GM12864 (cell line): ENCODE measurements around the gene WDFY4.

ENCODE experiments used
- DNase-seq: peaks from one replicate; pipeline ENCODE4 v3.0.0-alpha.2; 2011; ENCODE audit warnings: low read depth
- H3K4me3 ChIP-seq: 2 replicates; pipeline ENCODE4 v1.5.1; 2011; ENCODE audit warnings: mild to moderate bottlenecking, low read depth, low read length, control low read depth
- TF ChIP-seq, protein P1 (sequence below): IDR thresholded peaks from 2 replicates; pipeline ENCODE4 v1.5.1; 2011; ENCODE audit warnings: low read depth, mild to moderate bottlenecking, moderate library complexity, low read length, control low read depth, inconsistent platforms; ENCODE audit errors: missing control alignments

WDFY4 gene

DNA sequence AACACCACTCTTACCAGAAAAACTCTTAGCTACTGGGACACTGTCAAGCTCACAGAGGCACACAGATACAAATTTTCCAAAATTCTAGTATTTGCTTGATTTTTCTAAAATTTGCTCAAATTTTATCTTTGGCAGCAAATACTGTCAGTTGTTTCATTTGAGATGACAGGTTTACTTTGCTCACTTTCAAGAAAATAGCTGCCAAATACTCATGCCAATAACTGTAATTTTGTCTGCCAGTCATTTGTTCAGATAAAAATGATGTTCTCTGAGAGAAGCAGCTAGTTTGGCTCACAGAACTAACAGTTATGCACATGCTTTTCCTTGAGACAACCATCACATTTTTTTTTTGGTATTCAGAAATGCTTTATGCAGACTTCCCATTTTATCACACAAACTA is 172.2 kb downstream of the WDFY4 start:
- no peak for DNase-seq
- TF ChIP-seq, protein P1, sequence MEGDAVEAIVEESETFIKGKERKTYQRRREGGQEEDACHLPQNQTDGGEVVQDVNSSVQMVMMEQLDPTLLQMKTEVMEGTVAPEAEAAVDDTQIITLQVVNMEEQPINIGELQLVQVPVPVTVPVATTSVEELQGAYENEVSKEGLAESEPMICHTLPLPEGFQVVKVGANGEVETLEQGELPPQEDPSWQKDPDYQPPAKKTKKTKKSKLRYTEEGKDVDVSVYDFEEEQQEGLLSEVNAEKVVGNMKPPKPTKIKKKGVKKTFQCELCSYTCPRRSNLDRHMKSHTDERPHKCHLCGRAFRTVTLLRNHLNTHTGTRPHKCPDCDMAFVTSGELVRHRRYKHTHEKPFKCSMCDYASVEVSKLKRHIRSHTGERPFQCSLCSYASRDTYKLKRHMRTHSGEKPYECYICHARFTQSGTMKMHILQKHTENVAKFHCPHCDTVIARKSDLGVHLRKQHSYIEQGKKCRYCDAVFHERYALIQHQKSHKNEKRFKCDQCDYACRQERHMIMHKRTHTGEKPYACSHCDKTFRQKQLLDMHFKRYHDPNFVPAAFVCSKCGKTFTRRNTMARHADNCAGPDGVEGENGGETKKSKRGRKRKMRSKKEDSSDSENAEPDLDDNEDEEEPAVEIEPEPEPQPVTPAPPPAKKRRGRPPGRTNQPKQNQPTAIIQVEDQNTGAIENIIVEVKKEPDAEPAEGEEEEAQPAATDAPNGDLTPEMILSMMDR, result no peak

DNA sequence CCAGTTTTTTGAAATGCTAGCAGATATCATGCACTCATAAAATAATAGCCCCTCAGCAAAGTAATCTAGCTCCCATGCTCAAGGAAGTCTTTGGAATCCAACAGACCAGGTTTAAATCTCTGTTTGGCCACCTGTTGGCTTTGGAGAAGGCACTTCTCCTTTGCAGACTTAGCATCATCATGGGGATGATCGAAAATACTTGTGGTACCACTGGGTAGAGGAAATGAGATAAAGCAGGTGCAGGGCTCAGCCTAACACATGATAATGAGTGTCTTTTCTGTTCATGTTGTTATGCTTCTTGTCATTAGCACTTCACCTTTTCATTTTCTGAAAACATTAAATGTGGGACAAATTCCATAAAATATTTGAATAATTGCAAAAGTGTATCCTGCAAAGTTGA is 187.6 kb downstream of the WDFY4 start:
- no peak for DNase-seq
- H3K4me3 ChIP-seq, result no peak overlapping the region
- TF ChIP-seq, protein P1, result no peak

More for the DNA sequence above, 172.2 kb downstream of the WDFY4 start:
- H3K4me3 ChIP-seq, result no peak overlapping the region

DNA sequence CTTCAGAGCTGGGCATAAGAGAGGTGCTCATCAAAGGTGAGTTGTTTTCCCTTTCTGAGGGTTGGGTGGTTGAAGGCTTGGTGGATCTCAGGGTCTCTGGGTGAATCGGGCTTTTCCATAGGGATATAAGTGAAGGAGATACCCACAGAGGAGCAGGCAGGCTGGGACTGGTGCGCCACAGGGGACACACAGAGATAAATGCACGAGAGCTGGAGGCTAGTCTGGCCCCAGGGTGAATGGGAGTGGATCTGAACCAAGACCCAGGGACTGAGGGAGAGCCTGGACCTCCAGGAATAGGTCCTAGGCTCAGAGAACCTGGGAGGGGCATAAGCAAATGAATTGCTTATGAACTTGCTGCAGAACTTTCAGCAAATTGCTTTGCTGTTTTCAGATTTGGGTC is 193.4 kb downstream of the WDFY4 start:
- DNase-seq, result no peak
- no peak overlapping the region for H3K4me3 ChIP-seq
- TF ChIP-seq, protein P1, result no peak

DNA sequence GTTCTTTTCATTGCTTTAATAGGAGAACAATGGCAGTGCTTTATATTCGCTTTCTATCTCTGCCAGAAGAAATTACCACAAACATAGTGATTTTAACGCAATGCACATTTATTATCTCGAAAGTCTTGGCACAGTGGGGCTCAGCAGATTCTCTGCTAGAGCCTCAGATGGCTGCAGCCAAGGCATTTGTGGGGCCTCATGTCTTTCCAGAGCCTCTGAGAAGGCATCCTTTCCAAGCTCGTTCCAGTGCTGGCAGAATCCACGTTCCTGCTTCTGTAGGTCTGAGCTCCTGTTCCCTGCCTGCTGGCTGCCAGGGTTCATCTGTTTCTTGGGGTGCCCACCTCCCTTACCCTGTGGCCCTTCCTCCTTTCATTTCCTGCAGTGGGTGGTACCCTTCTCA is 194.8 kb downstream of the WDFY4 start:
- no peak for DNase-seq
- no peak overlapping the region for H3K4me3 ChIP-seq
- TF ChIP-seq, protein P1, result no peak

DNA sequence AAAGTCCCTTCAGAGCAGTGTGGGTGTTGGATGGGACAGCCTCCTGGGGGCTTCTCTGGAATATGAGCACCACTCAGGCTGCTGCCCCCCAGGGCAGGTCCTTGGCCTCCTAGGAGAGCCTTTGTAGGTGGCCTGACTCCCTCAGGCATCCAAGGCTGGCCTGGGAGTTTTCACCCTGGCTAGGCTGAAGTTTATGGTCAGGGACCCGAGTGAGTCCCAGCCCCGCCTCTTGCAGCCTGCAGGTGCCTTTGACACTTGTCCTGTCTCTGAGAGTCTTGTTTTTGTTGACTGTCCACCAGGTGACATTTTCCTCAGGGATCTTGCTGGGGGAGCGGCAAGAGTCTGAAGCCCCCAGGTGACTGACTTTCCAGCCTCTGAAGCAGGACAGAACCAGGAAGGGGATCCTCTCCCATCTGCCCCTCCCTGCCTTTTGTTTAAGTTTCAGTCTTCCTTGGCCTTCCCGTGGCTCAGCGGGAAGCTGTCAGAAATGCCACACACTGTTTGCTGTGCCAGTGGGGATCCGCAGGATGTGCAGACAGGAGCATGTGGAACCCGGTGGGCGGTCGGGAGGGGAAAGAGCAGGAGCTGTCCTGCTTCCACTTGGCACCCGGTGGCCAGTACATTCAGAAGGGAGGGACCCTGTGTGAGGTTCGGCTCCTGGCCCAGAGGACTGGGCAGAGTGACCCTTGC is 195.5 kb downstream of the WDFY4 start:
- H3K4me3 ChIP-seq, result no peak overlapping the region
- TF ChIP-seq, protein P1, result no peak
- DNase-seq, result no peak

DNA sequence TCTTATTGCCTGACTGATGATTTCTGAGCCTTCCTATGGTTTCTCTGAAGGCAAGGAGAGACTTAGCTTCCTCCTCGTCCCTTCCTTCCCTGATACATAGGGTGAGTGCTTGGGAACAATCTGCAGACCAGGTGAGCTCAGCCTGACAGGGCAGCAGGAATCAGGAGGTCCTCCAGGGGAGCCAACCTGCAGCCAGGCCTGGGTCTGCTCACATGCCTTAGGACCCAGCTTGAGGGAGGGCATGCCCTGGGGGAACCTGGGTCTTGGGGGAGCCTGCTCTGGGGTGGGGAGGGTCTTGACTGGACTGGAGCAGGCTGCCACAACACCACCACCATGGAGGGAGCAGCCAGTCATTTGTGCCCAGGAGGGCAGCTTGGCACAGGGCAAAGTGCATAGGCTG is 197.3 kb downstream of the WDFY4 start:
- no peak for DNase-seq
- no peak overlapping the region for H3K4me3 ChIP-seq
- TF ChIP-seq, protein P1, result no peak

DNA sequence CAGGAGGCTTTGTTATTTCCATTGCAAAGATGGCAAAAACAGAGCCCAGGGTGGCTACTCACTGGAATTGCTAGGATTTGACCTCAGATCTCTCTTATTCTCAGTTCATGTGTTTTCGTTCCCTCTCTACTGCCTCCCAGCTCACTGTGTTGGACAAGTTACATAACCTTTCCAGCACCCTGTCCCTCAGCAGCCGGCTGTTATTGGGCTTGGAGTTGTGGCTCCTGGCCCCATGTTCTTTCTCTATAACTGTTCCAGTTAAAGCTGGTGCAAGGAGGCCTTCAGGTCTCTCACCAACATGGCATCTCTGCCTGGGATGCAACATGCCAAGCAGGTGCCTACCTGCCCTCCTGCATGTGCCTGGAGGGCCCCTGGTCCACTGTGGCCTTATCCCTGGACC is 198.2 kb downstream of the WDFY4 start:
- no peak for DNase-seq
- no peak overlapping the region for H3K4me3 ChIP-seq
- TF ChIP-seq, protein P1, result no peak
